ENCODE measurements around the gene EIF3D.

- TF ChIP-seq POLR2A (IDR thresholded peaks at IDR 0.05; ENCODE audit: control extremely low read depth in 1 of 2, low read depth in 2 of 2, low read length in 2 of 2) (no peak), CHD2 (IDR thresholded peaks at IDR 0.05; ENCODE audit: low read length) (no peak)
Observed at GRCh38 chr22:36552289-36552688, 23.3 kb upstream of the EIF3D start.
